HG03469 (cell line): ENCODE measurements around the gene GXYLT1.
"Not testable (repeated sequence)": the region's sequence is repeated elsewhere in the genome, so short reads cannot be mapped to it uniquely, and the experiment has no call there.

Source experiments
- ATAC-seq: cut with Tn5 transposase; IDR thresholded peaks from one replicate; pipeline ENCODE4 v1.9.1; 2021; ENCODE audit warnings: mild to moderate bottlenecking, moderate library complexity, moderate number of reproducible peaks; ENCODE audit not compliant: unreplicated experiment

The GXYLT1 gene

GRCh38 chr12:42144408-42145196, at the start of gene GXYLT1:
Gene GXYLT1 (minus strand): TSS chr12:42144874. CDS start chr12:42144646, 228 bp downstream.
- peak; percentile 96 for ATAC-seq

- ATAC-seq, result no peak
These were observed 48.0 kb upstream of the GXYLT1 start for GRCh38 chr12:42192686-42193085.

- ATAC-seq, result no peak
These were observed 47.6 kb upstream of the GXYLT1 start for GRCh38 chr12:42192258-42192657.

GRCh38 chr12:42190376-42190775, 45.7 kb upstream of the GXYLT1 start:
- no peak for ATAC-seq

GRCh38 chr12:42188275-42188674, 43.6 kb upstream of the GXYLT1 start:
- ATAC-seq, result not testable (repeated sequence)

- ATAC-seq, result no peak
These were observed 43.1 kb upstream of the GXYLT1 start for GRCh38 chr12:42187799-42188198.

- no peak for ATAC-seq
These were observed 42.1 kb upstream of the GXYLT1 start for GRCh38 chr12:42186793-42187192.

GRCh38 chr12:42182394-42182793, 37.7 kb upstream of the GXYLT1 start:
- ATAC-seq, result no peak

GRCh38 chr12:42180990-42181596, 36.4 kb upstream of the GXYLT1 start:
- ATAC-seq, result no peak

- no peak for ATAC-seq
These were observed 33.4 kb upstream of the GXYLT1 start for GRCh38 chr12:42178101-42178500.

- ATAC-seq, result no peak
These were observed 30.3 kb upstream of the GXYLT1 start for GRCh38 chr12:42174978-42175377.

GRCh38 chr12:42173961-42174521, 29.4 kb upstream of the GXYLT1 start:
- no peak for ATAC-seq

GRCh38 chr12:42172441-42173210, 28.0 kb upstream of the GXYLT1 start:
- ATAC-seq, result no peak

GRCh38 chr12:42167711-42168110, 23.0 kb upstream of the GXYLT1 start:
- ATAC-seq, result no peak

- ATAC-seq, result no peak
These were observed 21.8 kb upstream of the GXYLT1 start for GRCh38 chr12:42166501-42166900.

GRCh38 chr12:42163913-42164312, 19.2 kb upstream of the GXYLT1 start:
- no peak for ATAC-seq

GRCh38 chr12:42162965-42163364, 18.3 kb upstream of the GXYLT1 start:
- no peak for ATAC-seq

- ATAC-seq, result no peak
These were observed 17.5 kb upstream of the GXYLT1 start for GRCh38 chr12:42162193-42162592.

- ATAC-seq, result no peak
These were observed 16.9 kb upstream of the GXYLT1 start for GRCh38 chr12:42161529-42161928.

GRCh38 chr12:42156232-42156631, 11.6 kb upstream of the GXYLT1 start:
- ATAC-seq, result no peak

- ATAC-seq, result no peak
These were observed 1.0 kb upstream of the GXYLT1 start for GRCh38 chr12:42145552-42146215.
